Stimulated activated CD8-positive, alpha-beta memory T cell treated with anti-CD3 and anti-CD28 coated beads, Interleukin-7, amount 100 ng/mL, for 48 hours (primary cell): ENCODE results near the gene AFAP1L2.

Experiments
- DNase-seq, 2 donors: peaks; one replicate each; pipeline ENCODE4 v3.0.0-alpha.2; 2020; ENCODE audit warnings: low read depth in 1 of 2; ENCODE audit errors: extremely low read depth in 1 of 2

The AFAP1L2 gene

GRCh38 chr10:114392112-114392835 lies 12.0 kb downstream of the AFAP1L2 start:
- DNase-seq: no peak

- DNase-seq: no peak
These were observed 12.7 kb downstream of the AFAP1L2 start for GRCh38 chr10:114391599-114391998.

- DNase-seq: no peak
These were observed 14.9 kb downstream of the AFAP1L2 start for GRCh38 chr10:114389426-114389825.

- DNase-seq: no peak
These were observed 16.0 kb downstream of the AFAP1L2 start for GRCh38 chr10:114388275-114388674.

GRCh38 chr10:114387784-114388183 lies 16.5 kb downstream of the AFAP1L2 start:
- no peak for DNase-seq

GRCh38 chr10:114386452-114386851 lies 17.9 kb downstream of the AFAP1L2 start:
- no peak for DNase-seq

GRCh38 chr10:114385557-114385956 lies 18.7 kb downstream of the AFAP1L2 start:
- no peak for DNase-seq

GRCh38 chr10:114384601-114385000 lies 19.7 kb downstream of the AFAP1L2 start:
- DNase-seq: no peak

- no peak for DNase-seq
These were observed 20.1 kb downstream of the AFAP1L2 start for GRCh38 chr10:114384181-114384580.

- DNase-seq: no peak
These were observed 23.5 kb downstream of the AFAP1L2 start for GRCh38 chr10:114380797-114381196.

- DNase-seq: no peak
These were observed 24.2 kb downstream of the AFAP1L2 start for GRCh38 chr10:114380060-114380459.

- DNase-seq: no peak
These were observed 24.7 kb downstream of the AFAP1L2 start for GRCh38 chr10:114379631-114380041.

- no peak for DNase-seq
These were observed 27.8 kb downstream of the AFAP1L2 start for GRCh38 chr10:114376523-114376922.

- DNase-seq: no peak
These were observed 29.3 kb downstream of the AFAP1L2 start for GRCh38 chr10:114375047-114375446.

GRCh38 chr10:114374053-114374791 lies 30.1 kb downstream of the AFAP1L2 start:
- DNase-seq: no peak

GRCh38 chr10:114373631-114374030 lies 30.7 kb downstream of the AFAP1L2 start:
- DNase-seq: no peak

GRCh38 chr10:114372995-114373394 lies 31.3 kb downstream of the AFAP1L2 start:
- DNase-seq: no peak

GRCh38 chr10:114372179-114372578 lies 32.1 kb downstream of the AFAP1L2 start:
- no peak for DNase-seq

- no peak for DNase-seq
These were observed 33.3 kb downstream of the AFAP1L2 start for GRCh38 chr10:114370966-114371365.

GRCh38 chr10:114370199-114370598 lies 34.1 kb downstream of the AFAP1L2 start:
- DNase-seq: no peak

GRCh38 chr10:114368057-114368391 lies 36.3 kb downstream of the AFAP1L2 start:
- DNase-seq: no peak

GRCh38 chr10:114367351-114368056 lies 36.8 kb downstream of the AFAP1L2 start:
- no peak for DNase-seq
